Subcutaneous abdominal adipose tissue (tissue), 5 donors: ENCODE results near the gene LPXN.

Source experiments
- H3K27ac ChIP-seq: one replicate; pipeline ENCODE4 v1.7.0; 2013; ENCODE audit warnings: low read depth, mild to moderate bottlenecking, inconsistent platforms, low read length, moderate library complexity
- H3K27me3 ChIP-seq, 5 donors: one replicate each; pipeline ENCODE4 v1.7.0; 2013; ENCODE audit warnings: low read length in 5 of 5, inconsistent platforms in 1 of 5; ENCODE audit not compliant: control insufficient read depth in 5 of 5, insufficient read depth in 4 of 5
- H3K36me3 ChIP-seq, 5 donors: one replicate each; pipeline ENCODE4 v1.7.0; 2013; ENCODE audit warnings: low read length in 5 of 5; ENCODE audit not compliant: control insufficient read depth in 5 of 5, insufficient read depth in 5 of 5
- H3K4me1 ChIP-seq, 5 donors: one replicate each; pipeline ENCODE4 v1.7.0; 2013; ENCODE audit warnings: low read length in 5 of 5, mild to moderate bottlenecking in 3 of 5, moderate library complexity in 1 of 5; ENCODE audit not compliant: control insufficient read depth in 5 of 5, insufficient read depth in 5 of 5
- H3K4me3 ChIP-seq, 5 donors: one replicate each; pipeline ENCODE4 v1.7.0; 2013; ENCODE audit warnings: low read length in 5 of 5, low read depth in 1 of 5
- H3K9ac ChIP-seq, 5 donors: one replicate each; pipeline ENCODE4 v1.7.0; 2013; ENCODE audit warnings: low read length in 5 of 5, mild to moderate bottlenecking in 4 of 5, moderate library complexity in 3 of 5
- H3K9me3 ChIP-seq, 5 donors: one replicate each; pipeline ENCODE4 v1.7.0; 2013; ENCODE audit warnings: low read length in 5 of 5; ENCODE audit not compliant: control insufficient read depth in 5 of 5
- donor health status: healthy.
- donor health status: healthy.
- donor health status: healthy.
- donor health status: healthy.
- donor health status: healthy.

LPXN gene

GRCh38 chr11:58575377-58576020 is at the start of gene LPXN:
Gene LPXN (minus strand): TSS chr11:58575856. CDS start chr11:58575772, 84 bp downstream.
- H3K4me3 ChIP-seq, result peak within 1 kb of the TSS; percentile 14 to 54 (median 21)
- no peaks in the 10 kb centered on the region for H3K27me3 ChIP-seq
- no peaks in the 10 kb centered on the region for H3K36me3 ChIP-seq
- peak within 1 kb of the TSS in 4 of 5 donors; percentile 48 to 93 (median 63) for H3K9ac ChIP-seq
- H3K4me1 ChIP-seq, result peaks cover 8 to 52% (median 44%) of the 10 kb centered on the region in 5 donors
- H3K27ac ChIP-seq, result peak within 1 kb of the TSS; percentile 100
- no peaks in the 10 kb centered on the region for H3K9me3 ChIP-seq

- Histone ChIP-seq H3K9me3 (no peaks in the 10 kb centered on the region), H3K4me3 (no peak overlapping the region), H3K9ac (no peak overlapping the region), H3K4me1 (peaks cover 0 to 14% (median 12%) of the 10 kb centered on the region in 5 donors), H3K27ac (no peak overlapping the region), H3K36me3 (peaks cover 25 to 41% (median 32%) of the 10 kb centered on the region in 5 donors), H3K27me3 (no peaks in the 10 kb centered on the region)
Observed at GRCh38 chr11:58625086-58625485, 49.4 kb upstream of the LPXN start.

GRCh38 chr11:58622344-58622743 is 46.7 kb upstream of the LPXN start, which contains the start of gene CNTF:
Gene CNTF (plus strand): TSS chr11:58622665. CDS start chr11:58622753, 88 bp downstream.
- Histone ChIP-seq H3K27ac (no peak within 1 kb of the TSS), H3K36me3 (peaks cover 47 to 68% (median 57%) of the 10 kb centered on the region in 5 donors), H3K4me3 (no peak within 1 kb of the TSS), H3K4me1 (peaks cover 0 to 15% (median 4%) of the 10 kb centered on the region in 5 donors), H3K9me3 (no peaks in the 10 kb centered on the region), H3K27me3 (no peaks in the 10 kb centered on the region), H3K9ac (no peak within 1 kb of the TSS)

DNA sequence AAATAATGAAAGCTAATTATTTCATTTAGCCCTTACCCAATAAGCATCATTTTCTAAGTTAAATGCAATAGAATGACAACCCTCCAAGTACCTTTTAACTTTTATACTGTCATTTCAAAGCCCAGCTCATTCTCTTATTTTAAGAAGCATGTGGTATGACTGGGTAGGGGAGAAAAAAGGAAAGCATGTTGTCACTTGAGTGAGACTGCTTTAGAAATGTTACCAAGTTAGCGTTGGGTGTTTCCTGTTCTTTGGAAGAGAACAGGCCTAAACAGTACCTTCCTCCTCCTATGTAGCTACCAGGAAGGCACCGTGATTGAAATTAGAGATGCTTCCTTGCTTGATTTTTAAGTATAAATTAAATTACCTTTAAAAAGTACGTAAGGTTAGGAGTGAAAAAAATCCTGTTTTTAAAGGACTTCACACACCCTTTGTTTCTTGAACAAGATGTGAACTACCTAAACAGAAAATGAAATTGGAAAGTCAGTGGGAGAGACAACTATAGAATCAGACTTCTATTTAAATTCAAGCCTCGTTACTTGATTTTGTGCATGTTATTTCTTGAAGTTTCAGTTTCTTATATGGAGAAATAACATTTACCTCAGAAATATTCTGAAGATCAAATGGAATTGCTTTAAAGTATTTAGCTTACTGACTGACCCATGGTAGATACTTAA is 46.1 kb upstream of the LPXN start:
- Histone ChIP-seq H3K27ac (no peak overlapping the region), H3K9ac (no peak overlapping the region), H3K27me3 (no peaks in the 10 kb centered on the region), H3K36me3 (peaks cover 52 to 74% (median 63%) of the 10 kb centered on the region in 5 donors), H3K4me3 (no peak overlapping the region), H3K4me1 (peaks cover 0 to 9% (median 0%) of the 10 kb centered on the region in 5 donors), H3K9me3 (no peaks in the 10 kb centered on the region)

GRCh38 chr11:58617976-58618557 is 42.4 kb upstream of the LPXN start:
- Histone ChIP-seq H3K36me3 (peaks cover 61 to 82% (median 70%) of the 10 kb centered on the region in 5 donors), H3K4me3 (no peak overlapping the region), H3K9ac (no peak overlapping the region), H3K27me3 (no peaks in the 10 kb centered on the region), H3K9me3 (no peaks in the 10 kb centered on the region), H3K27ac (peak overlapping the region; percentile 28), H3K4me1 (peaks cover 0 to 9% (median 0%) of the 10 kb centered on the region in 5 donors)

- Histone ChIP-seq H3K4me1 (peaks cover 0 to 9% (median 0%) of the 10 kb centered on the region in 5 donors), H3K27ac (no peak overlapping the region), H3K9me3 (no peaks in the 10 kb centered on the region), H3K27me3 (no peaks in the 10 kb centered on the region), H3K36me3 (peaks cover 63 to 89% (median 80%) of the 10 kb centered on the region in 5 donors), H3K4me3 (no peak overlapping the region), H3K9ac (peak overlapping the region in 1 of 5 donors; percentile 35)
Observed at GRCh38 chr11:58616594-58616993, 40.9 kb upstream of the LPXN start.

DNA sequence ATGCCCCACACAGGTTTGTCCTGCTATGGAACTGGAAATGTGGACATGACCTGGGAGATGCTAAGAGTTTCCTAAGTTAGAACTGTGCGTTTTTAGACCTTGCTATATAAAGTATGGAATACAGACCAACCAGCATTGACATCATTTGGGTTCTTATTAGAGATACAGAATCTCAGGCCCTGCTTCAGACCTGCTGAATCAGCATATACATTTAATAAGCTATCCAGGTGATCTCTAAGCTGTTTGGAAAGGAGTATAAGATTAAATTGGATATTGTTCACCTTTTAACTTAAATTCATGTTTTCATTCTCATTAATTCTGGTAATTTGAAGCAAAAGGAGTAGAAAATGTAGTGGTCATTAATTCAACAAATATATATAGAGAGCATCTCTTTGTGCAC is 39.9 kb upstream of the LPXN start:
- H3K4me1 ChIP-seq, result peaks cover 0 to 9% (median 0%) of the 10 kb centered on the region in 5 donors
- no peak overlapping the region for H3K4me3 ChIP-seq
- peaks cover 66 to 95% (median 89%) of the 10 kb centered on the region in 5 donors for H3K36me3 ChIP-seq
- H3K27me3 ChIP-seq, result no peaks in the 10 kb centered on the region
- no peak overlapping the region for H3K27ac ChIP-seq
- H3K9ac ChIP-seq, result no peak overlapping the region
- no peaks in the 10 kb centered on the region for H3K9me3 ChIP-seq

DNA sequence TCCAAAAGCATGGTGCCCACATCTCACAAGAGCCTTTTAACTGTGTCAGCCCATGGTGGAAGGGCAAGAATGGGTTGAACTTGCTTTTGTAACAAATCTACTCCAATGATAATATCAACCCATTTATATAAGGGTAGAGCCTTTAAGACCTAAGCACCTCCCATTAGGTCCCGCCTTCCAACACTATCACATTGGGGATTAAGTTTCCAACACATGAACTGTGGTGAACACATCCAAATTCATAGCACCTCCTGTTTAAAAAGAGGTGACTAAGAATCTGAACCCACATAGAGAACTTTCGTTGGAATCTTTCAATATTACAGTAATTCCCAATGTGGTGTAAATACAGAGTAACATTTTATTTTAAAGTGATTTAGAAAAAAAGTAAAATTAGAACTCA is 37.6 kb upstream of the LPXN start:
- no peak overlapping the region for H3K9ac ChIP-seq
- H3K9me3 ChIP-seq, result no peaks in the 10 kb centered on the region
- no peak overlapping the region for H3K27ac ChIP-seq
- no peaks in the 10 kb centered on the region for H3K27me3 ChIP-seq
- H3K4me3 ChIP-seq, result no peak overlapping the region
- H3K4me1 ChIP-seq, result peaks cover 0 to 4% (median 0%) of the 10 kb centered on the region in 5 donors
- peaks cover 60 to 82% (median 69%) of the 10 kb centered on the region in 5 donors for H3K36me3 ChIP-seq

DNA sequence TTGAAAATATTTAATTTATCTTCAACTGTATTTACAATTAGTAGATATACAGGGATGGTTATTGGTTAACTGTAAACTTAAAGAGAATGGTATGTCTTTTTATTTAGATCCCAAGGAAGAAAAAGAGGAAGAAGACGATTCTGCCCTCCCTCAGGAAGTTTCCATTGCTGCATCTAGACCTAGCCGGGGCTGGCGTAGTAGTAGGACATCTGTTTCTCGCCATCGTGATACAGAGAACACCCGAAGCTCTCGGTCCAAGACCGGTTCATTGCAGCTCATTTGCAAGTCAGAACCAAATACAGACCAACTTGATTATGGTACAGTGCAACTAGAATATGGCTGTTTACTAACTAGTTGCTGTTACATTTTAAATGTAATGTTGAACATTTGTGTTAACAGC is 34.1 kb upstream of the LPXN start:
- no peaks in the 10 kb centered on the region for H3K9me3 ChIP-seq
- no peaks in the 10 kb centered on the region for H3K27me3 ChIP-seq
- no peak overlapping the region for H3K4me3 ChIP-seq
- H3K27ac ChIP-seq, result no peak overlapping the region
- H3K36me3 ChIP-seq, result peaks cover 34 to 51% (median 47%) of the 10 kb centered on the region in 5 donors
- H3K4me1 ChIP-seq, result no peaks in the 10 kb centered on the region
- no peak overlapping the region for H3K9ac ChIP-seq

- H3K9me3 ChIP-seq, result no peaks in the 10 kb centered on the region
- H3K4me3 ChIP-seq, result no peak overlapping the region
- no peaks in the 10 kb centered on the region for H3K27me3 ChIP-seq
- H3K9ac ChIP-seq, result no peak overlapping the region
- peaks cover 21 to 37% (median 33%) of the 10 kb centered on the region in 5 donors for H3K36me3 ChIP-seq
- H3K4me1 ChIP-seq, result no peaks in the 10 kb centered on the region
- H3K27ac ChIP-seq, result no peak overlapping the region
Observed at GRCh38 chr11:58608331-58608730, 32.7 kb upstream of the LPXN start.
